Heart left ventricle (tissue), 13 donors: ENCODE measurements around the gene RNF40.

ENCODE experiments used
- CTCF ChIP-seq, 12 donors: fragments of 200-600 bp; sonication (generic) in 4 of 12; IDR thresholded peaks; one replicate each; pipeline versions ENCODE4 v1.5.0 to v1.8.0; 2018 to 2022; ENCODE audit warnings: antibody characterized with exemption in 12 of 12, mild to moderate bottlenecking in 5 of 12
- POLR2A ChIP-seq, 2 donors: fragments of 450-650 bp; IDR thresholded peaks; one replicate each; pipeline ENCODE4 v1.6.1; 2017; ENCODE audit warnings: antibody characterized with exemption in 2 of 2, mild to moderate bottlenecking in 2 of 2, moderate library complexity in 2 of 2
- donor health status: ischemic (EF 13 %, LVEDD 7.1; RV severe dilation, severe dysfunction).
- donor health status: DM: no; HTN: yes; CAD: no.
- donor health status: DM: no; HTN: no; CAD: no.
- donor health status: ischemic (EF 25% LVEDD 6.9; RV normal size, moderate dysfunction).
- donor health status: ischemic (EF 25% LVEDD 5.7; RV mildly dilated, moderate dysfunction).
- donor health status: ischemic (EF 35%, LVEDD 5.7; RV mildly dilated, moderate dysfunction).
- donor health status: nonischemic (EF 11% LVEDD 7.7; RV severe dilation, severe dysfunction).
- donor health status: DM: yes; HTN: yes; CAD: no.
- donor health status: PGD.
- donor health status: ischemic (EF 29% LVEDD 5.4; RV normal size, mild dysfunction).
- donor health status: nonischemic (EF 23%, LVEDD 6.1; RV moderate dilation, normal function).

- TF ChIP-seq CTCF (IDR thresholded peaks at IDR 0.05) (no peak), POLR2A (IDR thresholded peaks at IDR 0.05) (no peak)
These were observed 33.0 kb upstream of the RNF40 start for GRCh38 chr16:30728899-30729672.
